Lower lobe of right lung (tissue), 2 donors: ENCODE results near the gene LPIN3. TPM values are rescaled to one million over a fixed set of nuclear protein-coding genes. Genes with fewer than 3 reads are reported as not detected.

ENCODE experiments used
- ATAC-seq, 2 donors: fragments of 200-7000 bp; cut with Tn5 transposase; one replicate each; pipeline ENCODE4 v1.9.1; 2020 to 2022; ENCODE audit warnings: mild to moderate bottlenecking in 2 of 2, moderate library complexity in 2 of 2
- DNase-seq: peaks from one replicate; pipeline ENCODE4 v3.0.0-alpha.2; 2020
- H3K27ac ChIP-seq: fragments of 200-600 bp; one replicate; pipeline ENCODE4 v1.8.0; 2022
- H3K27me3 ChIP-seq: fragments of 200-600 bp; one replicate; pipeline ENCODE4 v1.8.0; 2022; ENCODE audit warnings: low read depth
- H3K36me3 ChIP-seq: fragments of 200-600 bp; one replicate; pipeline ENCODE4 v1.8.0; 2022; ENCODE audit warnings: mild to moderate bottlenecking
- H3K4me1 ChIP-seq: fragments of 200-600 bp; one replicate; pipeline ENCODE4 v1.8.0; 2022
- H3K4me3 ChIP-seq: fragments of 200-600 bp; one replicate; pipeline ENCODE4 v1.8.0; 2022; ENCODE audit warnings: mild to moderate bottlenecking
- H3K9me3 ChIP-seq: fragments of 200-600 bp; one replicate; pipeline ENCODE4 v1.8.0; 2022
- intact Hi-C: fragments of 100-400 bp; cut with DNase I; formaldehyde crosslinking; loops from one replicate; pipeline ENCODE4 v1.11.0; 2022
- total RNA-seq: library from RNA; stranded (reverse); fragmentation: NEBNext Ultra II Directional; extraction: Animal tissue kit (Norgen Biotek cat#: 25700); gene quantifications from one replicate; pipeline ENCODE4 v1.2.1, GENCODE V29; 2021
- TF ChIP-seq, protein P1 (sequence below): fragments of 200-600 bp; IDR thresholded peaks from one replicate; pipeline ENCODE4 v1.8.0; 2022; ENCODE audit warnings: antibody characterized with exemption, mild to moderate bottlenecking
- donor health status: DM: no; HTN: yes; CAD: no; lungs with severe emphysema.

Gene LPIN3
- total RNA-seq, 1 donor from 2014 or later, result 16.3 TPM

DNA sequence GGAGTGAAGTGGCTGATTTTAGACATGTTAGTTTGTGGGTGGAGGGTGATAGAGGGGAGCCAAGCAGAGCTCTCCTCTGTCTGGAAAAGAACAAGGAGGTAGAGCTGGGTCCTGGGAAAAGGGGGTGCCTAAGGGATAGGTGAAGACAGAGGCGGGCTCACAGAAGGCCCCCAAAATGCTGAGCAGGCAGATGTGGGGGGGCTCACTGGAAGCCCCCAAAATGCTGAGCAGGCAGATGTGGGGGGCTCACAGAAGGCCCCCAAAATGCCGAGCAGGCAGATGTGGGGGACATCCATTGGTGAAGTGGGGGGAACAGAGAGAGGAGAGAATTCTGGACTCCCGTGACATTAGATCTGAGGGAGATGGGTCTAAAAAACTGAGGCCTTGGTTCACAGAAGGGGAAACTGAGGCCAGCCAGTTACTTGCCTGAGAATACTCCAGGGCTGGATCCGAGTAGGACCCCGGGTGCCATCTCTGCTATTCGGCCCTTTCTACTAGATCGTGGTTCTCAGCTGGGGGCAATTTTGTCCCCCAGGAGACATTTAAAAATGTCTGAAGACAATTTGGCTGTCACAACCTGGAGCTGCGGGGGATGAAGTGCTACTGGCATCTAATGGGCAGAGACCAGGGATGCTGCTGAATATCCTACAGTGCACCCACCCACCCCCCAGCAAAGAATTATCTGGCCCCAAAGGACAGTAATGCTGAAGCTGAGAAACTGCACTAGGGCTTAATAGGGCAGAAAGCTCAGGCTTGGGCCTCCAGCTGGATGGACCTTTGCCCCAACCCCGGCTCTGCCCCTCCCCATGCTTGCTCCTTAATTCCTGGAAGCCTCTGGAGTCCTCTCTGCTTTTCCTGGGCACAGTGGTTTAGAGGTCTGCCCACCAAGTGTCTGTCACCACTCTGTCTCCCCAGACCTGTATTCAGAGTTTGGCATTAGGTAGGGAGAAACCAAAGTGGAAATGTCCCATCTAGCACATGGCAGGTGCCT is 2.1 kb downstream of the LPIN3 start:
- H3K27ac ChIP-seq, result no peak overlapping the region
- intact Hi-C loops, result no loop called here
- DNase-seq, result no peak
- no peaks in the 10 kb centered on the region for H3K9me3 ChIP-seq
- H3K27me3 ChIP-seq, result no peaks in the 10 kb centered on the region
- TF ChIP-seq, protein P1, sequence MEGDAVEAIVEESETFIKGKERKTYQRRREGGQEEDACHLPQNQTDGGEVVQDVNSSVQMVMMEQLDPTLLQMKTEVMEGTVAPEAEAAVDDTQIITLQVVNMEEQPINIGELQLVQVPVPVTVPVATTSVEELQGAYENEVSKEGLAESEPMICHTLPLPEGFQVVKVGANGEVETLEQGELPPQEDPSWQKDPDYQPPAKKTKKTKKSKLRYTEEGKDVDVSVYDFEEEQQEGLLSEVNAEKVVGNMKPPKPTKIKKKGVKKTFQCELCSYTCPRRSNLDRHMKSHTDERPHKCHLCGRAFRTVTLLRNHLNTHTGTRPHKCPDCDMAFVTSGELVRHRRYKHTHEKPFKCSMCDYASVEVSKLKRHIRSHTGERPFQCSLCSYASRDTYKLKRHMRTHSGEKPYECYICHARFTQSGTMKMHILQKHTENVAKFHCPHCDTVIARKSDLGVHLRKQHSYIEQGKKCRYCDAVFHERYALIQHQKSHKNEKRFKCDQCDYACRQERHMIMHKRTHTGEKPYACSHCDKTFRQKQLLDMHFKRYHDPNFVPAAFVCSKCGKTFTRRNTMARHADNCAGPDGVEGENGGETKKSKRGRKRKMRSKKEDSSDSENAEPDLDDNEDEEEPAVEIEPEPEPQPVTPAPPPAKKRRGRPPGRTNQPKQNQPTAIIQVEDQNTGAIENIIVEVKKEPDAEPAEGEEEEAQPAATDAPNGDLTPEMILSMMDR, result no peak
- H3K4me3 ChIP-seq, result no peak overlapping the region
- ATAC-seq, result no peak
- H3K36me3 ChIP-seq, result peaks cover 1% of the 10 kb centered on the region
- H3K4me1 ChIP-seq, result peaks cover 22% of the 10 kb centered on the region

- no peak overlapping the region for H3K4me3 ChIP-seq
- ATAC-seq (no peak), DNase-seq (no peak)
- TF ChIP-seq, protein P1, result no peak
- no peaks in the 10 kb centered on the region for H3K9me3 ChIP-seq
- H3K4me1 ChIP-seq, result peaks cover 19% of the 10 kb centered on the region
- H3K27ac ChIP-seq, result no peak overlapping the region
- H3K27me3 ChIP-seq, result no peaks in the 10 kb centered on the region
- intact Hi-C loops, result no loop called here
- H3K36me3 ChIP-seq, result peaks cover 17% of the 10 kb centered on the region
These were observed 3.9 kb downstream of the LPIN3 start for GRCh38 chr20:41344477-41344876.

DNA sequence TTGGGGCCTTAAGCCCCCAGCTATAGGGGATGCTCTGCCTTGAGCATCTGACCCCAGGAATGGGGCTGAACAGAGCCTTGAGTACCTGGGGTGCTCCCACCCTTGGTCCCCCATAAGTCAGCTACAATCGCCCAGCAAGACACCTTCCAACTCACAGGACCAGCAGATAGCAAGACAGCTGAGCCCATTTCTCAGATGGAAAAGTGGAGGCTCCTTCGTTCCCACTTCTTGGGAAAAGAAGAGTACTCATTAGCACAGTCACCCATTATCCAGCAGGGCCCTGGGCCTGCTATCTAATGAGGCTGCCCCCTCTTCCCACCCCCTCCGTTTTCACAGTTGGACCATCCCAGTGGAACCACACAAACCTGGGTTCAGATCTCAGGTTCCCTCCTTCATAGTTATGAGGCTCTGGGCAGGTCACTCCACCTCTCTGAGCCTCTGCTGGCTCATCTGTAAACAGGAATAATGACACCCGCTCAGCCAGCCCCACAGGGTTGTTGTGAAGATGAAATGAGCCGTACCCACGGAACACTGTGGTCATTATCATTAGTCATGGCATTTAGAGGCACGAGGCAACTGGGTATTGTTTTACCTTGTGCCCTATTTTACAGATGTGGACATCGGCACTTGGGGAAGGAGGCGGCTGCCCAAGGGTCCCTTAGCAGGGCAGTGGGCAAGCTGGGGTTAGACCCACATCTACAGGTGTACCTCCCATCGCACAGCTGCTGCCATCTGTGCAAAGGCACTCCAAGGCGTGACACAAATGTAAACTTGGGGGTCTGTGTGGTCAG is 4.5 kb downstream of the LPIN3 start:
- Histone ChIP-seq H3K4me1 (peaks cover 14% of the 10 kb centered on the region), H3K27me3 (no peaks in the 10 kb centered on the region), H3K27ac (no peak overlapping the region), H3K36me3 (peaks cover 23% of the 10 kb centered on the region), H3K9me3 (no peaks in the 10 kb centered on the region), H3K4me3 (no peak overlapping the region)
- no peak for DNase-seq
- TF ChIP-seq, protein P1, result no peak
- intact Hi-C loops, result no loop called here
- no peak for ATAC-seq

- Histone ChIP-seq H3K27ac (no peak overlapping the region), H3K27me3 (no peaks in the 10 kb centered on the region), H3K4me3 (no peak overlapping the region), H3K9me3 (no peaks in the 10 kb centered on the region), H3K4me1 (peaks cover 9% of the 10 kb centered on the region), H3K36me3 (peaks cover 25% of the 10 kb centered on the region)
- TF ChIP-seq, protein P1, result no peak
- DNase-seq, result no peak
- no peak for ATAC-seq
- intact Hi-C loops, result no loop called here
These were observed 5.1 kb downstream of the LPIN3 start for GRCh38 chr20:41345729-41346067.

GRCh38 chr20:41347523-41348429 is 7.2 kb downstream of the LPIN3 start:
- ATAC-seq (no peak), DNase-seq (no peak)
- Histone ChIP-seq H3K36me3 (peaks cover 32% of the 10 kb centered on the region), H3K4me1 (no peaks in the 10 kb centered on the region), H3K27ac (no peak overlapping the region), H3K4me3 (no peak overlapping the region), H3K9me3 (no peaks in the 10 kb centered on the region), H3K27me3 (no peaks in the 10 kb centered on the region)
- intact Hi-C loops, result no loop called here
- TF ChIP-seq, protein P1, result no peak
